ES-I3 (cell line): ENCODE results near the gene HEY2.

Source experiments
- H3K36me3 ChIP-seq: 2 replicates; pipeline ENCODE4 v1.6.1; 2013; ENCODE audit warnings: mild to moderate bottlenecking, low read length, control low read depth, moderate library complexity; ENCODE audit not compliant: insufficient read depth
- H3K4me1 ChIP-seq: 2 replicates; pipeline ENCODE4 v1.6.1; 2013; ENCODE audit warnings: mild to moderate bottlenecking, control low read depth, low read length; ENCODE audit not compliant: insufficient read depth
- H3K9ac ChIP-seq: 2 replicates; pipeline ENCODE4 v1.6.1; 2013; ENCODE audit warnings: low read depth, mild to moderate bottlenecking, low read length, moderate library complexity
- H3K9me3 ChIP-seq: 2 replicates; pipeline ENCODE4 v1.6.1; 2013; ENCODE audit warnings: mild to moderate bottlenecking, low read length, moderate library complexity; ENCODE audit not compliant: control insufficient read depth, insufficient read depth

HEY2 gene

GRCh38 chr6:125748406-125749172 lies 843 bp upstream of the HEY2 start:
- Histone ChIP-seq H3K9me3 (no peaks in the 10 kb centered on the region), H3K36me3 (no peaks in the 10 kb centered on the region), H3K9ac (peak overlapping the region; percentile 76), H3K4me1 (peaks cover 22% of the 10 kb centered on the region)

GRCh38 chr6:125749865-125750691 lies 646 bp downstream of the HEY2 start:
- peaks cover 7% of the 10 kb centered on the region; the same call in 1 of the 2 replicates for H3K36me3 ChIP-seq
- peak overlapping the region; percentile 76 for H3K9ac ChIP-seq
- H3K4me1 ChIP-seq = peaks cover 27% of the 10 kb centered on the region
- H3K9me3 ChIP-seq = no peaks in the 10 kb centered on the region

DNA sequence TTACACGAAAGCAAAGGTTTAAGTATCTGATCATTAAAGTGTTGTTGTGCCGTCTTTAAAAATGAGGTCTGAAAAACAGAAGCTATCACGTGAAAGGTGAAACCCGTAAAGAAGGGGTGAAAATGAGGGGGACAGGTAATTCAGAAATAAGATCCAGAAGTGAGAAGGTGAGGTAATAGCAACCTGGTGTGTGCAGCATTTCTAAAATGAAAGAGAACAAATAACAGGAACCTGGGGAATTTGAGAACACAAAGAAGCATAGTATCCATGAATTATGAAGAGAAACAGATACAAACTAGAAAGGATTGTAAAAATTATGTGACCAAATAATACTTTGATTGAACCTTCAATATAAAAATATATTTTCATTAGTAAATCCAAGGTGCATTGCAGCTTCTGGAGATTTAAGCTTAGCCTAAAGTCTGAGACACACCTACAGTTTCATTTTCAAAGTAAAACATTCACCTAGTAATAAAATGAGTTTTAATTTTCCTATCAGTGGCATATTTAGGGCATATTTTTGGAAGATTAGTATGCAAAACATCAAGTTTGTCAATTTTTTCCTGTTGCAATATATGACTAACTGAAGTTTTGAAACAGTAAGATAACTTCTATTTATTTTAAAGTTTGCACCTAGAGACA lies 1.4 kb downstream of the HEY2 start:
- Histone ChIP-seq H3K36me3 (peaks cover 10% of the 10 kb centered on the region; the same call in 1 of the 2 replicates), H3K4me1 (peaks cover 21% of the 10 kb centered on the region)

GRCh38 chr6:125751334-125751916 lies 2.0 kb downstream of the HEY2 start:
- Histone ChIP-seq H3K4me1 (peaks cover 16% of the 10 kb centered on the region), H3K9me3 (no peaks in the 10 kb centered on the region), H3K36me3 (peaks cover 10% of the 10 kb centered on the region; the same call in 1 of the 2 replicates), H3K9ac (peak overlapping the region; percentile 17; the same call in 1 of the 2 replicates)

More for the DNA sequence above, 1.4 kb downstream of the HEY2 start:
- Histone ChIP-seq H3K9me3 (no peaks in the 10 kb centered on the region), H3K9ac (peak overlapping the region; percentile 76; the same call in 1 of the 2 replicates)

- H3K9ac ChIP-seq = no peak overlapping the region
- peaks cover 10% of the 10 kb centered on the region; the same call in 1 of the 2 replicates for H3K36me3 ChIP-seq
- peaks cover 15% of the 10 kb centered on the region for H3K4me1 ChIP-seq
- no peaks in the 10 kb centered on the region for H3K9me3 ChIP-seq
Observed at GRCh38 chr6:125752773-125753172, 3.3 kb downstream of the HEY2 start.

DNA sequence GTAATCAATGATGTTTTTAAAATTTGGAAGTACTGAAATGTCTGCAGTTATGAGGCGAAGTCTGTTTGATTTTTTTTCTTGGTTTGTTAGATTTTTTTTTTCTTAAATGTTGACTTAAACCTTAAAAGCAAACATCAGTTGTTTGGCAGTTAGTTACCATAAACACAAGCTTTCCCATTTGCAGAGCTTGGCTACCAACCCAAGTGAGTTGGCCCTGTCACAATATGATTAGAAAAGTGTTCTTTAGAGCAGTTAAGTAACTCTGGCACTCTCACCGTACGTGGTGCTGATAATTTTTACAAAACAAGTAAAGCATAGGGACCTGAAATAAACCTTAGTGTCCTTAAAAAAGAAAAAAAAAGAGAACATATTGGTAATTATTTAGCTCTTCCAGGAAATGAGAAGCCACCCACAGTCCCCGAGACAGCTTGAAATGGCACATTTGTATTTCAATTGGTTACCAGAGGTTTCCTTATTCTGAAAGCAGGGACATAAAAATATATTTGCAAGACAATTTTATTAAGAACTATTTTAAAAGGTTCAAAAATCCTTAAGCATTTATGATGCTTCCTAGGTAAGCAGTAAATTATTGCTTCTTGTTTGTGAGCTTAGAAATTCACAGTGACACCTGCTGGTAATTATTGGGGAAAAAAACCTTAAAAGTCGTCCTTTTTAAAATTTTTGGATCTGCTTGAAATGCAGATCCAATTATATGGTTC lies 3.9 kb downstream of the HEY2 start:
- peaks cover 15% of the 10 kb centered on the region for H3K4me1 ChIP-seq
- no peaks in the 10 kb centered on the region for H3K9me3 ChIP-seq
- H3K9ac ChIP-seq = no peak overlapping the region
- peaks cover 10% of the 10 kb centered on the region; the same call in 1 of the 2 replicates for H3K36me3 ChIP-seq

DNA sequence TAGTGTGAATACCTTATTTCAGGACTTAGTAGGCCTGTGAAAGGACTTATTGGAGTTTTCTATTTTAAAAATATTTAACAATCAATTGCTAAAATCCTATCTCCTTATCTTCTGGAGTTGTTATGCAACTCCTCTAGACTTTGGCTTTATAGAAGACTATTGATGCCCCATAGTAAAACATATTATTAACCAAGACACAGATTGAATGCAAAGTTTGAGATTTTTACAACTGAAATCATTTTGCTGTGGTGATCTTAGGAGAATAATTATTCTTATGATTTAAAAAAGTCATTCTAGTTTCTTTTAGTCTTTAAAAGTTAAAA lies 4.5 kb downstream of the HEY2 start:
- Histone ChIP-seq H3K9ac (no peak overlapping the region), H3K36me3 (peaks cover 10% of the 10 kb centered on the region; the same call in 1 of the 2 replicates), H3K9me3 (no peaks in the 10 kb centered on the region), H3K4me1 (peaks cover 15% of the 10 kb centered on the region)

DNA sequence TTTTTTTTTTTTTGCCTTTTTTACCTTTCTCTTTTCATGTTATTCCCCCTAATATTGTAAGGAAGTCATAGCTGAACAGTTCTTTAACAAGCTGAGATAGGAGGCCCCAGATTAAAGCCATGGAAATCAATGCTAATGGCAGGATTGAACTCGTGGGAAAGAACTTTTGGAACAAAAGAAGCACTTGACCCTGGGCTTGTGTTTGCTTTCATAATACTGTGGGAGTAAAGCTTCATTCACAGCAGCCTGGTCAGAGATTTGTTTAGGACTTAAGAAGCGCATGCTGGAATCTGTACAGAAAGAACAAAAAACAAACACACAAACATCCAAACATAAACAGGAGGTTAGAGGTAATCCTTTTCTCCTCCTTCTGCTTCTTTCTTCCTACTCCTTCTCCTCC lies 5.1 kb downstream of the HEY2 start:
- Histone ChIP-seq H3K4me1 (peaks cover 15% of the 10 kb centered on the region), H3K9ac (no peak overlapping the region), H3K36me3 (peaks cover 10% of the 10 kb centered on the region), H3K9me3 (no peaks in the 10 kb centered on the region)

- no peak overlapping the region for H3K9ac ChIP-seq
- H3K36me3 ChIP-seq = peaks cover 10% of the 10 kb centered on the region
- H3K9me3 ChIP-seq = no peaks in the 10 kb centered on the region
- peaks cover 9% of the 10 kb centered on the region; the same call in 1 of the 2 replicates for H3K4me1 ChIP-seq
Observed at GRCh38 chr6:125759184-125759902, 9.9 kb downstream of the HEY2 start.

DNA sequence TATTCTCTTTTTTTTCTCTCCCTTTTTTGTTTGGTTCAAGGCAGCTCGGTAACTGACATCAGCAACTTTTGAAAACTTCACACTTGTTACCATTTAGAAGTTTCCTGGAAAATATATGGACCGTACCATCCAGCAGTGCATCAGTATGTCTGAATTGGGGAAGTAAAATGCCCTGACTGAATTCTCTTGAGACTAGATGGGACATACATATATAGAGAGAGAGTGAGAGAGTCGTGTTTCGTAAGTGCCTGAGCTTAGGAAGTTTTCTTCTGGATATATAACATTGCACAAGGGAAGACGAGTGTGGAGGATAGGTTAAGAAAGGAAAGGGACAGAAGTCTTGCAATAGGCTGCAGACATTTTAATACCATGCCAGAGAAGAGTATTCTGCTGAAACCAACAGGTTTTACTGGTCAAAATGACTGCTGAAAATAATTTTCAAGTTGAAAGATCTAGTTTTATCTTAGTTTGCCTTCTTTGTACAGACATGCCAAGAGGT lies 10.6 kb downstream of the HEY2 start:
- peaks cover 2% of the 10 kb centered on the region; the same call in 1 of the 2 replicates for H3K4me1 ChIP-seq
- no peak overlapping the region for H3K9ac ChIP-seq
- H3K9me3 ChIP-seq = no peaks in the 10 kb centered on the region
- peaks cover 4% of the 10 kb centered on the region for H3K36me3 ChIP-seq

GRCh38 chr6:125764121-125764671 lies 14.8 kb downstream of the HEY2 start:
- no peaks in the 10 kb centered on the region for H3K9me3 ChIP-seq
- H3K9ac ChIP-seq = no peak overlapping the region
- no peaks in the 10 kb centered on the region for H3K4me1 ChIP-seq
- no peaks in the 10 kb centered on the region; the same call in none of the 2 replicates for H3K36me3 ChIP-seq

GRCh38 chr6:125765944-125766343 lies 16.5 kb downstream of the HEY2 start:
- no peaks in the 10 kb centered on the region for H3K9me3 ChIP-seq
- no peak overlapping the region for H3K9ac ChIP-seq
- H3K36me3 ChIP-seq = no peaks in the 10 kb centered on the region
- no peaks in the 10 kb centered on the region; the same call in 1 of the 2 replicates for H3K4me1 ChIP-seq

DNA sequence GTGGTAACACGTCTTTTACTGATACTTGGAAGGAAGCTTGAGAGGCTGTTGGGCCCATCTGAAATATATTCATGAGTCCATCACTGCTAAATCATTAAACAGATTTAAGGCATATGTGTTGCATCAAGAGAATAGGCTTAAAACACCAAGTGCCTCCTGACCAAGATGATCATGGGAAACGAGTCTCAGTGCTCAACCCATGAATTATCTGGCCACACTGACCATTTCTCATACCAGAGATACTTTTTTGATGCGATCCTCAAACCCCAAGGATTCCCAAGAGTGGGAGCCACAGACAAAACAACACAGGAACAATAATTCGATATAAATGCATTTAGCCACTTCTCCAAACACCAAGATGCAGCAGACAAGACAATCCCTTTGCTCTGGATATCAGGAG lies 17.2 kb downstream of the HEY2 start:
- Histone ChIP-seq H3K9me3 (no peaks in the 10 kb centered on the region), H3K36me3 (no peaks in the 10 kb centered on the region), H3K4me1 (no peaks in the 10 kb centered on the region; the same call in 1 of the 2 replicates), H3K9ac (no peak overlapping the region)
